ENCODE measurements around the gene TAS1R3. TPM values are rescaled to one million over a fixed set of nuclear protein-coding genes. Genes with fewer than 3 reads are reported as not detected.

The TAS1R3 gene
- total RNA-seq, 3 donors from 2014 or later (not counting 1 experiment from before 2014, with no cell fraction given): 0.66 to 1.4 (median 1.3) TPM

DNA sequence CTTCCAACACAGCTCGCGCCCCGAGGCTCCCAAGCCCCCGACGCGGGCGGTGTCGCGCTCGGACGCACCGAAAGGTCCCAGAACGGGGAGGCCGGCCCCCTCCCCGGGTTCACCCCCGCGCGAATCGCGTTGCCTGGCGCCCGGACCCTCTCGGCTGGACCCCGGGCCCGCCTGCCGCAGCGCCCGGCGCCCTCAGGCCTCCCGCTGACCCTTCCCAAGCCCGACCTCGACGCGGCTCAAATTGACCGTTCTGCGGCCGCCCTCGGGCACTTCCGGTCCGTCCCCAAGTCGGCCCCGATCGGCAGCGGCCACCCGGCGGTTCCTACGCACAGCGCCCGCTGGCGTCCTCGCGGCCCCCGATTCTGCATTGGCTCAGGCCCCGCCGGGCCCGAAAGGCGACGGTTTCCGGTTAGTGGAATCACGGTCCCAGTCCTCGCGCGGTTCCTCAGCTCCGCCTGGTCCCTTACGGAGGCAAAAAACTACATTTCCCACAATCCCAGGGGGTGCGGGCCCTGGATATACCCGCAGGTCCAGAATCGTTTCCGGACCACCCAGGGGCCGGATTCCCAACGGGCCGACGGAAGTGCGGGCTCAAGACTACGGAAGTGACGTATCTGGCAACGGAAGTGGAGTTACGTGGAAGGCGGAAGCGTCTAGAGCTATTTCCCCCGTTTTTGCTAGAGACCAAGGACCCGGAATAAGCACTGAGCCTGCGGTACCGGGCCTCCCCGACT, 44.0 kb downstream of the TAS1R3 start, which contains the start of gene AURKAIP1:
Gene AURKAIP1, minus strand, starts transcription at position 279 of the 734 bp plus-strand sequence. CDS start 451 bp downstream, outside the sequence.
- Histone ChIP-seq H3K27ac (ENCODE audit: low read length) (peak within 1 kb of the TSS; percentile 96), H3K4me3 (ENCODE audit: low read length) (peak within 1 kb of the TSS; percentile 80), H3K36me3 (ENCODE audit: control insufficient read depth, insufficient read depth, low read length) (peaks cover 9% of the 10 kb centered on the region), H3K9me3 (ENCODE audit: control insufficient read depth, insufficient read depth, low read length) (no peaks in the 10 kb centered on the region), H3K4me1 (ENCODE audit: control insufficient read depth, insufficient read depth, low read length) (peaks cover 49% of the 10 kb centered on the region), H3K27me3 (ENCODE audit: control insufficient read depth, insufficient read depth, low read length) (no peaks in the 10 kb centered on the region)
- H3K9me3 Mint-ChIP-seq: no peaks in the 10 kb centered on the region
- peaks cover 10 to 27% of the 10 kb centered on the region in 2 donors for H3K4me1 Mint-ChIP-seq
- DNase-seq (peak; percentile 90 to 99), ATAC-seq (peak; percentile 76 to 91 (median 81))
- H3K27me3 Mint-ChIP-seq (ENCODE audit: low read depth in 2 of 2): no peaks in the 10 kb centered on the region
- under 1% methylated on average over 85 of the region's 85 CpGs for WGBS (ENCODE audit: insufficient coverage)
- no peaks in the 10 kb centered on the region for H3K36me3 Mint-ChIP-seq
- no peak for TF ChIP-seq CTCF (IDR thresholded peaks at IDR 0.05)
- intact Hi-C loops (cut with micrococcal nuclease): loop anchor here (1.0 to 2.0 kb wide), 3 partner anchors 20 to 32 kb away; partner anchors contain the start of genes CCNL2 and MRPL20
- peak within 1 kb of the TSS; percentile 97 to 98 for H3K27ac Mint-ChIP-seq
- peak within 1 kb of the TSS; percentile 97 for H3K4me3 Mint-ChIP-seq

GRCh38 chr1:1376551-1377226, 45.6 kb downstream of the TAS1R3 start:
- Mint-ChIP-seq H3K4me1 (peaks cover 10 to 20% of the 10 kb centered on the region in 2 donors), H3K27me3 (ENCODE audit: low read depth in 2 of 2) (no peaks in the 10 kb centered on the region), H3K36me3 (no peaks in the 10 kb centered on the region), H3K27ac (peak overlapping the region; percentile 97 to 98), H3K4me3 (peak overlapping the region; percentile 21), H3K9me3 (no peaks in the 10 kb centered on the region)
- WGBS (ENCODE audit: insufficient coverage): 98% methylated on average over 9 of the region's 10 CpGs
- intact Hi-C loops (cut with micrococcal nuclease): no loop called here
- no peak for TF ChIP-seq CTCF (IDR thresholded peaks at IDR 0.05)
- H3K4me1 ChIP-seq (ENCODE audit: control insufficient read depth, insufficient read depth, low read length): peaks cover 36% of the 10 kb centered on the region
- no peak for DNase-seq
- H3K9me3 ChIP-seq (ENCODE audit: control insufficient read depth, insufficient read depth, low read length): no peaks in the 10 kb centered on the region
- H3K4me3 ChIP-seq (ENCODE audit: low read length): no peak overlapping the region
- H3K27me3 ChIP-seq (ENCODE audit: control insufficient read depth, insufficient read depth, low read length): no peaks in the 10 kb centered on the region
- no peak overlapping the region for H3K27ac ChIP-seq (ENCODE audit: low read length)
- peaks cover 9% of the 10 kb centered on the region for H3K36me3 ChIP-seq (ENCODE audit: control insufficient read depth, insufficient read depth, low read length)
- no peak for ATAC-seq

DNA sequence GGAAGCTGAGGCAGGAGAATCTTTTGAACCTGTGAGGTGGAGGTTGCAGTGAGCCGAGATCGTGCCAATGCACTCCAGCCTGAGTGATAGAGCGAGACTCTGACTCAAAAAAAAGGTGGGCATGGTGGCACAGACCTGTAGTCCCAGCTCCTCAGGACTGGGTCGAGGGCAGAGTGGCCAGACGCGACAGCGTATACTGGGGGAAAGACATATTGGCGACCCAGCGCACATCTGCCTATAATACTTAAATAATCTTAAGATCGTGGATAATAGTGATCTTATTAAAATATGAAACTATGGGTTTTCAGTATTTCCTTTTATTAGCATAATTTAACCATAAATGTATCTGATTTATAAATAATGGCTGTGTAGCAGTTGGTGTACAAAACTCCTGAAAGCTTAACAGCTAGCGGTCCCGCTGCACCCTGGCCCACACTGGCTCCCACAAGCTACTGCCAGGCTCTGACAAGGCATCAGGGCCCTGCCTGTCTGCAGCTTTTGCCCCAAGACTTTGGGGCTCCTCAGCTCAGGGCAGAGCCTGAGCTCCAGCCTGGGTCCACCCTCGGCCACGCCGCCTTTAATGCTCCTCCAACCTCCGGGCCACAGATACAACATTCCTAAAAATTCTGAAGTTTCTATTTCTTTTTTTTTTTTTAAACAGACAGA, 46.6 kb downstream of the TAS1R3 start:
- no peak for ATAC-seq
- 95% methylated on average over 13 of the region's 16 CpGs for WGBS (ENCODE audit: insufficient coverage)
- H3K4me3 ChIP-seq (ENCODE audit: low read length): no peak overlapping the region
- H3K4me1 ChIP-seq (ENCODE audit: control insufficient read depth, insufficient read depth, low read length): peaks cover 27% of the 10 kb centered on the region
- H3K4me1 Mint-ChIP-seq: peaks cover 5 to 16% of the 10 kb centered on the region in 2 donors
- peaks cover 9% of the 10 kb centered on the region for H3K36me3 ChIP-seq (ENCODE audit: control insufficient read depth, insufficient read depth, low read length)
- H3K27ac ChIP-seq (ENCODE audit: low read length): no peak overlapping the region
- no peaks in the 10 kb centered on the region for H3K27me3 ChIP-seq (ENCODE audit: control insufficient read depth, insufficient read depth, low read length)
- no peaks in the 10 kb centered on the region for H3K36me3 Mint-ChIP-seq
- H3K9me3 Mint-ChIP-seq: no peaks in the 10 kb centered on the region
- no peak overlapping the region for H3K27ac Mint-ChIP-seq
- no peaks in the 10 kb centered on the region for H3K9me3 ChIP-seq (ENCODE audit: control insufficient read depth, insufficient read depth, low read length)
- no peak for DNase-seq
- TF ChIP-seq CTCF (IDR thresholded peaks at IDR 0.05): no peak
- intact Hi-C loops (cut with micrococcal nuclease): no loop called here
- no peaks in the 10 kb centered on the region for H3K27me3 Mint-ChIP-seq (ENCODE audit: low read depth in 2 of 2)
- no peak overlapping the region for H3K4me3 Mint-ChIP-seq

All from natural killer cell (primary cell).